Liver (tissue), 9 donors: Measurements from ENCODE around the gene PREX1. TPM values are rescaled to one million over a fixed set of nuclear protein-coding genes. Genes with fewer than 3 reads are reported as not detected.

ENCODE experiments used
- DNase-seq: peaks from one replicate; pipeline ENCODE4 v3.0.0-alpha.2; 2017; ENCODE audit warnings: low spot score
- H3K27ac ChIP-seq, 2 donors: one replicate each; pipeline ENCODE4 v1.7.0; 2013; ENCODE audit warnings: inconsistent platforms in 2 of 2, low read length in 2 of 2, control low read depth in 1 of 2, low read depth in 1 of 2, mild to moderate bottlenecking in 1 of 2
- H3K27me3 ChIP-seq, 4 donors: one replicate each; pipeline versions ENCODE4 v1.6.1 to v1.7.0; 2013; ENCODE audit warnings: low read length in 3 of 4, inconsistent platforms in 1 of 4, mild to moderate bottlenecking in 1 of 4, moderate library complexity in 1 of 4; ENCODE audit not compliant: control insufficient read depth in 4 of 4, insufficient read depth in 4 of 4
- H3K36me3 ChIP-seq, 4 donors: one replicate each; pipeline versions ENCODE4 v1.6.1 to v1.7.0; 2013; ENCODE audit warnings: low read length in 3 of 4, mild to moderate bottlenecking in 3 of 4, low read depth in 1 of 4, moderate library complexity in 1 of 4; ENCODE audit not compliant: control insufficient read depth in 4 of 4, insufficient read depth in 3 of 4
- H3K4me1 ChIP-seq, 4 donors: one replicate each; pipeline versions ENCODE4 v1.6.1 to v1.7.0; 2013; ENCODE audit warnings: low read length in 3 of 4, mild to moderate bottlenecking in 3 of 4, moderate library complexity in 1 of 4; ENCODE audit not compliant: control insufficient read depth in 4 of 4, insufficient read depth in 4 of 4
- H3K4me3 ChIP-seq, 3 donors: one replicate each; pipeline versions ENCODE4 v1.6.1 to v1.7.0; 2013; ENCODE audit warnings: low read length in 3 of 3, control low read depth in 1 of 3, low read depth in 1 of 3, mild to moderate bottlenecking in 1 of 3
- H3K9ac ChIP-seq, 2 donors: one replicate each; pipeline ENCODE4 v1.7.0; 2013; ENCODE audit warnings: low read length in 2 of 2, mild to moderate bottlenecking in 2 of 2, moderate library complexity in 2 of 2, control low read depth in 1 of 2, low read depth in 1 of 2
- H3K9me3 ChIP-seq, 4 donors: one replicate each; pipeline versions ENCODE4 v1.6.1 to v1.7.0; 2013; ENCODE audit warnings: low read length in 3 of 4; ENCODE audit not compliant: control insufficient read depth in 4 of 4
- ATF3 ChIP-seq: IDR thresholded peaks from 2 replicates; pipeline ENCODE4 v1.6.1; 2016; ENCODE audit warnings: antibody characterized with exemption
- CTCF ChIP-seq: fragments of 150-350 bp; IDR thresholded peaks from 2 replicates; pipeline ENCODE4 v1.5.1; 2017; ENCODE audit warnings: improper control_type of control experiment, low read depth, low read length; ENCODE audit not compliant: missing input control
- EGR1 ChIP-seq, 2 donors: IDR thresholded peaks; 2 replicates each; pipeline ENCODE4 v1.6.1; 2016 to 2018; ENCODE audit warnings: antibody characterized with exemption in 2 of 2, low read depth in 2 of 2
- FOXA1 ChIP-seq: IDR thresholded peaks from 2 replicates; pipeline ENCODE4 v1.6.1; 2016; ENCODE audit warnings: antibody characterized with exemption
- FOXA2 ChIP-seq: IDR thresholded peaks from 2 replicates; pipeline ENCODE4 v1.6.1; 2016; ENCODE audit warnings: antibody characterized with exemption
- GABPA ChIP-seq, 2 donors: IDR thresholded peaks in 1 of 2; conservative IDR thresholded peaks in 1 of 2; 2 replicates each; pipeline ENCODE4 v1.6.1; 2016; ENCODE audit warnings: antibody characterized with exemption in 2 of 2, mild to moderate bottlenecking in 1 of 2, moderate library complexity in 1 of 2
- HNF4A ChIP-seq, 2 donors: conservative IDR thresholded peaks; 2 replicates each; pipeline ENCODE4 v1.6.1; 2016; ENCODE audit warnings: antibody characterized with exemption in 2 of 2, mild to moderate bottlenecking in 2 of 2
- HNF4G ChIP-seq: IDR thresholded peaks from 2 replicates; pipeline ENCODE4 v1.6.1; 2016; ENCODE audit warnings: antibody characterized with exemption
- JUND ChIP-seq, 2 donors: IDR thresholded peaks; 2 replicates each; pipeline ENCODE4 v1.6.1; 2016; ENCODE audit warnings: antibody characterized with exemption in 2 of 2
- NR2F2 ChIP-seq: IDR thresholded peaks from 2 replicates; pipeline ENCODE4 v1.6.1; 2016; ENCODE audit warnings: antibody characterized with exemption
- RAD21 ChIP-seq, 2 donors: IDR thresholded peaks; 2 replicates each; pipeline ENCODE4 v1.6.1; 2016; ENCODE audit warnings: antibody characterized with exemption in 2 of 2, mild to moderate bottlenecking in 2 of 2
- RXRA ChIP-seq, 2 donors: IDR thresholded peaks; 2 replicates each; pipeline ENCODE4 v1.6.1; 2017 to 2018; ENCODE audit warnings: antibody characterized with exemption in 2 of 2, mild to moderate bottlenecking in 1 of 2
- SP1 ChIP-seq: IDR thresholded peaks from 2 replicates; pipeline ENCODE4 v1.6.1; 2018; ENCODE audit warnings: antibody characterized with exemption, mild to moderate bottlenecking
- TAF1 ChIP-seq: conservative IDR thresholded peaks from 2 replicates; pipeline ENCODE4 v1.6.1; 2016; ENCODE audit warnings: antibody characterized with exemption, mild to moderate bottlenecking
- YY1 ChIP-seq: IDR thresholded peaks from 2 replicates; pipeline ENCODE4 v1.6.1; 2016; ENCODE audit warnings: antibody characterized with exemption, mild to moderate bottlenecking
- ZBTB33 ChIP-seq: IDR thresholded peaks from 2 replicates; pipeline ENCODE4 v1.6.1; 2016; ENCODE audit warnings: antibody characterized with exemption
- WGBS: extraction: QIAGEN DNeasy Blood & Tissue Kit; methylation state at CpG from one replicate; pipeline ENCODE4 v1.1.7; 2013; 5-methylcytosine and 5-hydroxymethylcytosine counted together
- polyA plus RNA-seq, 2 donors: library from polyadenylated mRNA; stranded (reverse) in 1 of 2; unstranded in 1 of 2; fragments of 200-250 nt in 1 of 2; fragments of >200 nt in 1 of 2; fragmentation: Nextera tagmentation in 1 of 2; extraction: Ambion mirVana in 1 of 2; gene quantifications; one replicate each; pipeline versions ENCODE4 v1.2.1 to v1.2.3, GENCODE V29; 2013 to 2015
- total RNA-seq, 2 donors: library from RNA; depleted of rRNA; stranded (reverse); fragments of >200 nt; gene quantifications; one replicate each; pipeline ENCODE4 v1.2.3, GENCODE V29; 2014
- TF ChIP-seq, protein P1 (sequence below): IDR thresholded peaks from 2 replicates; pipeline ENCODE4 v1.6.1; 2016; ENCODE audit warnings: antibody characterized with exemption, mild to moderate bottlenecking
- TF ChIP-seq, protein P2 (sequence below): IDR thresholded peaks from 2 replicates; pipeline ENCODE4 v1.6.1; 2016; ENCODE audit warnings: antibody characterized with exemption
- donor health status: healthy.
- donor health status: healthy.
- donor health status: healthy.
- donor health status: healthy.
- donor health status: healthy.

The PREX1 gene
- total and polyA plus RNA-seq, 4 donors: 2.2 to 18.0 (median 10.8) TPM

- TF ChIP-seq, protein P1, sequence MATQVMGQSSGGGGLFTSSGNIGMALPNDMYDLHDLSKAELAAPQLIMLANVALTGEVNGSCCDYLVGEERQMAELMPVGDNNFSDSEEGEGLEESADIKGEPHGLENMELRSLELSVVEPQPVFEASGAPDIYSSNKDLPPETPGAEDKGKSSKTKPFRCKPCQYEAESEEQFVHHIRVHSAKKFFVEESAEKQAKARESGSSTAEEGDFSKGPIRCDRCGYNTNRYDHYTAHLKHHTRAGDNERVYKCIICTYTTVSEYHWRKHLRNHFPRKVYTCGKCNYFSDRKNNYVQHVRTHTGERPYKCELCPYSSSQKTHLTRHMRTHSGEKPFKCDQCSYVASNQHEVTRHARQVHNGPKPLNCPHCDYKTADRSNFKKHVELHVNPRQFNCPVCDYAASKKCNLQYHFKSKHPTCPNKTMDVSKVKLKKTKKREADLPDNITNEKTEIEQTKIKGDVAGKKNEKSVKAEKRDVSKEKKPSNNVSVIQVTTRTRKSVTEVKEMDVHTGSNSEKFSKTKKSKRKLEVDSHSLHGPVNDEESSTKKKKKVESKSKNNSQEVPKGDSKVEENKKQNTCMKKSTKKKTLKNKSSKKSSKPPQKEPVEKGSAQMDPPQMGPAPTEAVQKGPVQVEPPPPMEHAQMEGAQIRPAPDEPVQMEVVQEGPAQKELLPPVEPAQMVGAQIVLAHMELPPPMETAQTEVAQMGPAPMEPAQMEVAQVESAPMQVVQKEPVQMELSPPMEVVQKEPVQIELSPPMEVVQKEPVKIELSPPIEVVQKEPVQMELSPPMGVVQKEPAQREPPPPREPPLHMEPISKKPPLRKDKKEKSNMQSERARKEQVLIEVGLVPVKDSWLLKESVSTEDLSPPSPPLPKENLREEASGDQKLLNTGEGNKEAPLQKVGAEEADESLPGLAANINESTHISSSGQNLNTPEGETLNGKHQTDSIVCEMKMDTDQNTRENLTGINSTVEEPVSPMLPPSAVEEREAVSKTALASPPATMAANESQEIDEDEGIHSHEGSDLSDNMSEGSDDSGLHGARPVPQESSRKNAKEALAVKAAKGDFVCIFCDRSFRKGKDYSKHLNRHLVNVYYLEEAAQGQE: no peak
- TF ChIP-seq, protein P2, sequence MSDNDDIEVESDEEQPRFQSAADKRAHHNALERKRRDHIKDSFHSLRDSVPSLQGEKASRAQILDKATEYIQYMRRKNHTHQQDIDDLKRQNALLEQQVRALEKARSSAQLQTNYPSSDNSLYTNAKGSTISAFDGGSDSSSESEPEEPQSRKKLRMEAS: no peak
- TF ChIP-seq FOXA2 (no peak), FOXA1 (no peak), HNF4G (no peak)
Observed at GRCh38 chr20:48797850-48798747, 29.7 kb downstream of the PREX1 start (continued).

GRCh38 chr20:48797275-48797825, 30.4 kb downstream of the PREX1 start:
- WGBS: 83% methylated on average over 15 of the region's 15 CpGs
- Histone ChIP-seq H3K4me3 (no peak overlapping the region), H3K4me1 (peaks cover 0 to 6% (median 3%) of the 10 kb centered on the region in 4 donors), H3K27ac (no peak overlapping the region), H3K9me3 (no peaks in the 10 kb centered on the region), H3K36me3 (no peaks in the 10 kb centered on the region), H3K9ac (no peak overlapping the region), H3K27me3 (no peaks in the 10 kb centered on the region)
- DNase-seq: no peak
- TF ChIP-seq FOXA2 (no peak), TAF1 (no peak), HNF4G (no peak), CTCF (no peak), RAD21 (IDR thresholded peaks at IDR 0.05) (no peak), ZBTB33 (no peak), ATF3 (no peak), SP1 (no peak), FOXA1 (no peak), JUND (IDR thresholded peaks at IDR 0.05) (no peak), EGR1 (IDR thresholded peaks at IDR 0.05; ENCODE audit: low read depth in 2 of 2) (no peak), NR2F2 (no peak), HNF4A (conservative IDR thresholded peaks at IDR 0.05) (no peak), RXRA (IDR thresholded peaks at IDR 0.05) (no peak), YY1 (no peak), GABPA (IDR thresholded peaks at IDR 0.05 in 1 of 2, conservative IDR thresholded peaks at IDR 0.05 in 1 of 2) (no peak)
- TF ChIP-seq, protein P1: no peak
- TF ChIP-seq, protein P2: no peak
